GM18867 (cell line): ENCODE measurements around the gene KCNMB1.
"Not testable (repeated sequence)": the region's sequence is repeated elsewhere in the genome, so short reads cannot be mapped to it uniquely, and the experiment has no call there.

Experiments
- ATAC-seq: cut with Tn5 transposase; IDR thresholded peaks from one replicate; pipeline ENCODE4 v1.9.1; 2021; ENCODE audit warnings: mild to moderate bottlenecking, moderate library complexity; ENCODE audit not compliant: unreplicated experiment

The KCNMB1 gene

DNA sequence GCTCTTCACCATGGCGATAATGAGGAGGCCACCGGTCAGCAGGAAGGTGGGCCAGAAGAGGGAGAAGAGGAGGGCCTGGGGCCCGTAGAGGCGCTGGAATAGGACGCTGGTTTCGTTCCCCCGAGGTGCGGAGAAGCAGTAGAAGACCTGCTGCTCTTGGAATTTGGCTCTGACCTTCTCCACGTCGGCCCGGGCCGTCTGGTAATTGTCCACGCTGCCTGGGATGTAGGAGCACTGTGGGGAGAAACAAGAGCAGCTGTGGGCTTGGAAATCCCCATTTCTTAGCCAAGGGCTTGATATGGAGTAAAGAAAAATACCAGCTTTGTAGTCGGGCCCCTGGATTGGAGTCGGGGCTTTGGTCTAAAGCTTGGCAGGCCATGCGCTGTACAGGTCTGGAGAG is 10.4 kb downstream of the KCNMB1 start:
- no peak for ATAC-seq

DNA sequence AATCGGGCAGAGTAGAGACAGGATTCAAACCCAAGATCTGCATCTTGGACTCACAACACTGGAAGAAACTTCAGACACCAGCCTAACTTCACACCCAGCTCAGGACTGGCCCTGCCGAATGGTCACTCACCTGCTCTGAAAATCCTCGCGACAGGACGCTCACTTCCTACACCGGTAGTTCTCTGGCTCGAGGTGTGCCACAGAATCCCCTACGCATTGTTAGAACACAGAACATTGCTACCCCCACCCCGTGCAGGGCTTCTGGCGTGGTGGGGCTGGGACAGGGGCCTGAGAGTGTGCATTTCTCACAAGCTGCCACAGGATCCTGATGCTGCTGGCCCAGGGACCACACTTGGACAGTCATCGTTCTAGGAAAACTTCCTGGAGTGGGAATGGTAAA is 12.1 kb downstream of the KCNMB1 start:
- ATAC-seq = no peak

DNA sequence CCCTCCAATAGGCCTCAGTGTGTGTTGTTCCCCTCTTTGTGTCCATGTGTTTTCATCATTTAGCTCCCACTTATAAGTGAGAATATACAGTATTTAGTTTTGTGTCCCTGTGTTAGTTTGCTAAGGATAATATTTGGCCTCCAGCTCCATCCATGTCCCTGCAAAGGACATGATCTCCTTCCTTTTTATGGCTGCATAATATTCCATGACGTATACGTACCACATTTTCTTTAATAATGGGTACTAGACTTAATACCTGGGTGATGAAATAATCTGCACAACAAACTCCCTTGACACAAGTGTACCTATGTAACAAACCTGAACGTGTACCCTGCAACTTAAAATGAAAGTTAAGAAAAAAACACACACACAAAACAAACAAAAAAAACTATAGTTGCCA is 12.6 kb downstream of the KCNMB1 start:
- not testable (repeated sequence) for ATAC-seq

DNA sequence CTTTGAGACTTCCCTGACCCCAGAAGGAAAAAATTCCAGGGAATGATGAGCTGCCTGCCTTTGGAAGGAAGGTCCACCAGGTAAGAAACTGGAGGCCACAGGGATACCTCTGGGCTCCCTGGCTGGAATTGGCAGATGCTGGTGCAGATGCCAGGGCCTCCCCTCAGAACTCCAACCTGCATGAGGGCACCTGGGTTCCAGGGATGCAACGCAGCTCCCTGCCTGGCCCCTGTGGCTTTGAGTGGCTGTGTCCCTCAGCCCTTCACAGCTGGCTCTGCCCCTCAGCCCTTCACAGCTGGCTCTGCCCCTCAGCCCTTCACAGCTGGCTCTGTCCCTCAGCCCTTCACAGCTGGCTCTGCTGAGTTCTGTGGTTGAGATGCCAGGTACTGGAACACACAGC is 13.9 kb downstream of the KCNMB1 start:
- ATAC-seq = no peak

DNA sequence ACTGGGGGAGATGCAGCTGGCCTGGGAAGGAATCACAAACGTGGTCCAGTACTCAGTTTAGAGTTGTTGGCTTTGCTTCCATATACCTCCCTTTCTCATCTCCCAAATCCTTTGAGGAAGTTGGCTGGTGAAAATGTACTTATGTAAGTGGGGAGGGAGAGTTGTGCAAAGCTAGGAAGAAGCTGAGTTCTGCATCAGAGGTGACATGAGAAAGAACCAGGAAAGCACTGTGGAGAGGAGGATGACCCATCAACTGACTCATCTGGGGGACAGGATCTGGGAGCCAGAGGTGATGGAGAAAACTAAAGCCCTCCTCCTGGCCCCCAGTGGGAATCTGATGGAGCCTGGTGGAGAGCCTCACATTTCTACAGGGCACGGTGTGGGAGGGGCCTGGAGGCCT is 16.2 kb downstream of the KCNMB1 start:
- ATAC-seq = no peak

DNA sequence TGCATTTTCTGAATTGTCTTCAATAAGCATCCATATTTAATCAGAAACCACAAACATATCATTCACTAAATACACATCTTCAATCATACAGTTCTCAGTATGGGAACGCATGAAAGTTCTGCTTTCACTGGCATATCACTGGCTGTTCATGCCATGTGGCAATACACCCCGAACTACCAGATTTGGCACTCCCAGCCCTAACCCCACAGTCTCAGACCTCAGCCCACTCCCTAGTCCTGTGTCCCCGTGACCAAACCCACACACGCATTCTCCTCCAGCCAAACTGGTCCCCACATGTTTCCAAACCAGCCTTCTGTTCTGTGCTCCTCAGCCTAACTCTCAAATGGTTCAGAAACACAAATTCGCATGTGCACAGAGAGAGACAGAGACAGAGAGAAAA is 20.6 kb downstream of the KCNMB1 start:
- no peak for ATAC-seq

DNA sequence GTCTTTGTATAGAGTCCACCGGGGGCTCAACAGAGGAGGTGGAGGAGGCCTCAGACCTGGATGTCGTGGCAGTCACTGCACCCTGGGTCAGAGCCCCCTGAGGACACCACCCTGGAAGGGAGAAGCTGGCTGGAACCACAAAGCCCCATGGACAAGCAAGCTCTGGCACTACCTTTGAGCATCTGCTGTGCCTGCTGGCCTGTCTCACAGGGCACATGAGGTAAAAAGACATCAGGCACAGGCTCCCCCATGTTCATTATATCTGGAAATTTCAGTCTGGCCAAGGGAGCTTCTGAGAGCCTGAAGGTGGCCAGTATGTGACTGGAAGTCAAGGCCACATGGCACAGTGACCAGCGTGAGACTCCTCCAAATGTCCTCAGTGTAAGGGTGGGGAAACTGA is 22.9 kb downstream of the KCNMB1 start:
- no peak for ATAC-seq

DNA sequence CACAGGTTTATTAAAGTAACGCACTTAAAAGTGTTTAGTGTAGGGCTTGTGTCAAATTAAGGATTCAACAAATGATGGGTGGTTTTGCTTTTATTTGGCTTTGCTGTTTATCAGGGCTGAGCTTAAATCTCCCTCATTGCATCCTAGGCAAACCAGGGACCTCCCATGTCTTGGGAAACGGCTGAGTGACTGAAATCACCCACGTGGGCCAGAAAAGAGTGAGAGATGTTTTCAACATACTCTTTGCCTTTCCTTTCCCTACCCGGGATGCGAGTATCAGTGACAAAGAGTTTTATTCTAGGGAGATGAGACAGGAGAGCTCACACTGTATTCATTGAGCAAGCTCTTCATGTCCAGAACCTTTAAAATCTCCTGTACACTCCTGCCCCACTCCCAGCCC is 23.3 kb downstream of the KCNMB1 start:
- ATAC-seq = no peak

DNA sequence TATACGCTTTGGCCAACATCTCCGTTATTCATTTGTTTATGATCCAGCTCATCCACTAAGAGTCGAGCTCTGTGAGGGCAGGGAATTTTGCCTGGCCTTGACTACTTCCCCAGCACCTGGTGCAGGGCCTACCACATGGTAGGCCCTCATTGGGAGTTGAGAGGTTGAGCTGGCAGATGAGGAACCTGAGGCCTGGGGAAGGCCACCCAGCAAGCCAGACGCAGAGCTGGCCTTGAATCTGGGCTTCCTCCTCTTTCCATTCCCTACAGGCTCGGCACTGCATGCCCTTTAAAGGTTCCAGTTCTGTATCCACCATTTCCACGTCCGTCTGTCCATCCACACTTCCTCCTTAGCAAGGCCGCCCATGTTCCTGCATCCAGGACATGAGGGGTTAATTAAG is 24.2 kb downstream of the KCNMB1 start:
- ATAC-seq = no peak

DNA sequence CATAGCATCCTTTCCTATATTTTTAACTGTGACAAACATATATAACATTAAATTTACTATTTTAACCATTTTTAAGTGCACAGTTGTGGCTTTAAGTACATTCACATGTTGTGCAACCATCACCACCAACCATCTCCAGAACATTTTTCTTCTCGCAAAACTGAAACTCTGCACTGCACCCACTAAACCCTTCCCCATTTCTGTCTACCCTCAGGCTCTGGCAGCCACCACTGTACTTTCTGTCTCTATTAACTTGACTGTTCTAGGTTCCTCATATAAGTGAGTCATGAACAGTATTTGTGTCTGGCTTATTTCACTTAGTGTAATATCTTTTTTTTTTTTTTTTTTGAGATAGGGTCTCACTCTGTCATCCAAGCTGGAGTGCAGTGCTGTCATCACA is 25.5 kb downstream of the KCNMB1 start:
- no peak for ATAC-seq

DNA sequence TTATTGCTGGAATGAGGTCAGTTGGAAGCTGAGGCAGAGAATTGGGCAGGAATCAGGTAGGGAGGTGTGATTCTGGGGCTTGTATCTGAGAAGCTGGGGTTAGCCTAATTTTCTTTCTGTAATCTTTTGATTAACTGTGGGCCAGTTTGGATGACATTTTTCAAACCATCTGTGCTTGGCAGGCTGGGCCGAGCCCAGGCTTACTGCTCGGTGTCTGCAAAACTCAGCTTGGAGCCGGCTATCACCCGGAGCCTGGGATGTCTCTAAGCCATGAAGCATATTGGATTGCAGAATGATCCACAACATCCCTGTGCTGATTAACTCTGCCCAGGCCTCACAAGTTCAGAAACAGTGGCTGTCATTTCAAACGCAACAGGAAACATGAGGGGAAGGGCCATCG is 26.5 kb downstream of the KCNMB1 start:
- ATAC-seq = no peak

DNA sequence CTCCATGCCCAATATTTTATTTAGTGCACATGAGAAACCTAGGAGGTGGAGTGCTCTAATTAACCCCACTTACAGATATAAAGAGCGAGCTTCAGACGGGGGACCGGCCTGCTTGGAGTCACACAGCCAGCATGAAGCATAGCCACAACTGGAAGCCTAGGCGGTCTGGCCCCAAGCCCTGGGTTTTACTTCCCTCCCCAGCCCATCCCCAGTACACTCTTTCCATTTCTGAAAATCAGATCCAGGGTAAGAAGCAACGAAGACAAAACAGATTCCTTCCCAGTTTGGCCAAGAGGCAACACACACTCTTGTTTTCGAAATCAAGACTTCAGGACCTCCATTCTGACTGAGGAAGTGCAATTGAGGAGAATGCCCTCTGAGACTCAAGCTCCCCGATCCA is 27.1 kb downstream of the KCNMB1 start:
- no peak for ATAC-seq

DNA sequence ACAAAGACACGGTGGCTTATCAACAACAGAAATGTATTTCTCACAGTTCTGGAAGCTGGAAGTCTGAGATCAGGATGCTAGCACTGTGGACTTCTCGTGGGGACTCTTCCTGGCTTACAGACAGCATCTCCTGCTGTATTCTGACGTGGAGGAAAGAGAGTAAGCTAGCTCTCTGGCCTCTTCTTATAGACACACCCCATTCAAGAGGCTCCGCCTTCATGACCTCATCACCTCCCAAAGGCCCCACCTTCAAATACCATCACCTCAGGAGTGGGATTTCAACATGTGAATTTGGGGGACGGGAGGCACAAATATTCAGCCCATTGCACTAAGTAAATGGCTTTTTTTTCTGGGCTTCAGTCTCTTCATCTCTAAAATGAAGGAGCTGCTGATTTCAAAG is 27.6 kb downstream of the KCNMB1 start:
- ATAC-seq = no peak

DNA sequence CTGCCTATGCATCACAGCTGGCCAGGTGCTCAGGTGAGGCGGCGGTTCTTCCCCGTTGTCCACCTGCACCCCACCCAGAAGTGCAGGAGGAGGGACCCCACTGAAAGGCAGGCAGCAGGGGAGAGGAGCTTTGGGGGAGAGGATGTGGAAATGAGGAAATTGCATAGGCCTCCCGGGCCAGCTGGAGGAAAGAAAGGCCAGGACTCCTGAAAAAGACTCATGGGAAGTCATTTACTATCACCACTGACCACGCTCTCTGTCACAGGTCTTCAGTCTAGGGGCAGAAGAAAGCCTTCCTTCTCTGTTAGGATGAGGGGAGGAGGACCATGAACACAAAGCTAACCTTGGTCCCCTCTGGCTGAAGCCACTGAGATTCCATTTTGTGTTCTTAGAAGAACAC is 28.1 kb downstream of the KCNMB1 start:
- ATAC-seq = no peak

DNA sequence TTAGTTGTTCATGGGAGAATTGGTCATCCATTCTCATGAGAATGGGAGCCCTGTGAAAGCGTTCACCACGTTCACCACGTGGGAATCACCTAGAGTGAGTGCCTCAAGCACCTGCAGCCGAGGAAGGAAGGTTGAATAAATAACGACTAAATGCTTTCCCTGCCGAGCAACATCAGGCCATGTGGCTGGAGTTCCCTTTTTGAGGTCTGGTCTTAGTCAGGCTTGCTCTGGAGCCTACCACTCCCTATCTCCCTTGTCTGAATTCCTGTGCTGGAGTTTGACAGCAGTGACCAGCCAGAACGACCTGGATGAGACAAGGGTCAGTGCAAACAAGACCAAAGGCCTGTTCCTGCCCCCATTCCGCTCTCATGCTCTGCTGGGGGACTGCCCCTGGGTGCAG is 28.5 kb downstream of the KCNMB1 start:
- no peak for ATAC-seq

DNA sequence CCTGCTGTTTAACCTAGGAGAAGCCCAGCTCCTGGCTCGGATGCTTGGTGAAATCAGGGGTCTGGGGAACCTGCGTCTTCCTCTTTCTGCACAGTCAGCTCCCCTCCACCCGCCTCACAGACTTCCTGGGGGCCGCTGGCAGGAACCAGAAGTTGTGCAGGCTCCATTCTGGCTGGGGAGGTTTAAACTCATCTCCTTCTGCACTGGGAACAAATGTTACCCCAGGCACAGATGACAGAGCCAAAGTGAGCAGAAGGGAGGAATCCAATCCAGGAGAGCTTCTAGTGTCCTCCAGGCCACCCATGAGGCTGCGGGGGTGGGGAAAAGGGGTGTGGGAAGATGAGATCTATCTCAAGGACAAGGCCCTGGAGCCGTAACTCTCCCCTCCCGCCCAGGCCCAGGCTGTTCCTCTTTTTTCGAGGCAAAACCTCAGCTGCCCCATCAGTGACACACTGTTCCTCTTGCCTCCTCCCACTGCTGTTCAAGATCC is 31.2 kb downstream of the KCNMB1 start:
- no peak for ATAC-seq

DNA sequence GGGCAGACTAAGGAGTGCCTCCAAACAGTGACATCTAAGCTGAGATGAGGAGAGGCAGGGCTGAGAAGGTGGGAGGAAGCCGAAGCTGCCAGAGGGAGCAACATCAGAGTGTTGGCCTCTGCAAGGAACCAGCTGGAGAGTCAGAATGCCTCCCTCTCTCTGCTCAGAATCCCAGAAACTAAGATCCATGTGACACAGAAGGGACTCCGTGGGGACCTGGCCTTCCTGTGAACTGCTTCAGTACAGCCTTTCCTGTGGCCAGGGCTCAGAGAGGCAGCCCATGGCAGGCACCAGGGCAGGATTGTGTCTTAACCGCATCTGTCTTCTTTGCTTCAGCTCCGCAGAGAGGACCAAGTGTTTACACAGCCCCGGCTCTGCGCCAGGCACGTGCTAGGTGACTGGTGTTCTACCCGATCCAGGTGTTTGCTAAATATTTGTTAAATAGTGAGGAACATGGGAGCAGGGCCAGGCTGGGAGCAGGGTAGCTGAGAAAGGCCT is 33.5 kb downstream of the KCNMB1 start:
- no peak for ATAC-seq

DNA sequence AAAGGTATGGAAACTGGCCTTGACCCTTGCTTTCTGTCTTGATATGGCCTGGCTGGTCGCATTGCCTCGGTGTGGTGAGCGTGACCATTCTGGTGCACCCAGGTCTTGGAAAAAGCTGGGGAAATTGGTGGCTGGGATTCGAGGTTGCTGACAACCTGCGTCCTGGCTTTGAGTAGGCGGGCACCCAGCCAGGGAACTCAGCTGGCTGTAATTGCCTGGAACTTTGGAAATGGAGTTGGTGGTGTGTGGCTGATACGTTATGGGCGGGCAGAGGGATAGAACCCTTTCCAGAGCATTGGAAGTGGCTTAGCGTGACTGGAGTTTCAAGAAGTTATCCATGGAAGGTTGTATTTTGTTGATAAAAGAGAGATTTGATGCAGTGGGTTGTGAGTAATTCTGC is 35.2 kb downstream of the KCNMB1 start:
- no peak for ATAC-seq

DNA sequence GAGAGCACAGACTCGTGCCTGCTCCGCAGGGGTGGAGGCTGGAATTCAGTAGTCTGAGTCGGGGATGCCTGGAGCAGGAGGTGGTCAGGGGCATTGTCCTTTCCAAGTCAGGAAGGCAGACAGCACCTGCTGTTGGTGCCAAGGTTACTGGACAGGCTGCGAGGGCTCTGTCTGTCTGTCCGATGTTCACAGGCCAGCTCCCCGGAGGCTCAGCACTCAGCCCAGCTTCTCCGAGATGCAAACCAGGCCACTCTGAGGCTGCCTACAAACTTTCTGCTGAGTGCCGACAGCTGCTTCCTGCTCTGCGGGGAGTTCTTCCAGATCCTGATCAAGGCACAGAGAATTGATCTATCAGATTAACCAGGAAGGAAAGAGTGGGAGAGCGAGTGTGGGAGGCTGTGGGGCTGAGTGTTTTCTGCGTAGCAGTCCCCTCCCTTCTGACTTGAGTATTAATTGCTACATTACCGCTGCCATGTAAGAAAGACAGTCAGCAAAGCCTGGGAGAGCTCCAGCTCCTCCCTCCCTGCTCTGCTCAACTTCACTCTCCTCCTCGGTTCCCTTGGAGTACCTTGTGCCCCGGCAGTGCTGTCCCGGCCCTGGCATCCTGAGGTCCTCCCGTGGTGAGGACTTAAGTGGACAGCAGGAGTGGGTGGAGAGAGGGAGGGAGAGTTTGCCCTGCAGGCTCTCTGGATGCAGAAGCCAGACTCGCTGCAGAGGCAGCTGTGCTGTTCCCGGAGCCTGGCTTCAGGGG is 36.0 kb downstream of the KCNMB1 start:
- ATAC-seq = no peak

DNA sequence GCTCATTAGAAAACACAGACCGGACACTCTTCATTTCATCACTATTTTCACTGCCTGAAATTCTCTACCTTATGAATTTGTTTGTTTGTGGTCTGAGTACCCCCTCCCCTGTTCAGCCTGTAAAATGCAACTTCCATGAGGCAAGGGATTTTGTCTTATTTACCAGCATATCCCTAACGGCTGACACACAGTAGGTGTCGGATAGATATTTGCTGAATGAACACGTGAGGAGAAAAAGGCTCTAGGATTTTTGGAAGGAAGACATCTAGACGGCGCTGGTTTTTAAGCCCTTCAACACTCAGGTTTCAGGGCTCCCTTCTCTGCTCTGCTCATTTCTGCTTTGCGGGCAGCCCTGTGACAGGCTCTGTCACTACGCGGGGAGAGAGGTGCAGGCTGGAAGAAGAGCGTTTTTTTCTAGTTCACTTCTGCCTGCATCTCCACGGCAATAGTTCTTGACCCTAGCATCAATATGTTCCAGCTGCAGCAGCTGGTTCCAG is 41.0 kb downstream of the KCNMB1 start:
- no peak for ATAC-seq

DNA sequence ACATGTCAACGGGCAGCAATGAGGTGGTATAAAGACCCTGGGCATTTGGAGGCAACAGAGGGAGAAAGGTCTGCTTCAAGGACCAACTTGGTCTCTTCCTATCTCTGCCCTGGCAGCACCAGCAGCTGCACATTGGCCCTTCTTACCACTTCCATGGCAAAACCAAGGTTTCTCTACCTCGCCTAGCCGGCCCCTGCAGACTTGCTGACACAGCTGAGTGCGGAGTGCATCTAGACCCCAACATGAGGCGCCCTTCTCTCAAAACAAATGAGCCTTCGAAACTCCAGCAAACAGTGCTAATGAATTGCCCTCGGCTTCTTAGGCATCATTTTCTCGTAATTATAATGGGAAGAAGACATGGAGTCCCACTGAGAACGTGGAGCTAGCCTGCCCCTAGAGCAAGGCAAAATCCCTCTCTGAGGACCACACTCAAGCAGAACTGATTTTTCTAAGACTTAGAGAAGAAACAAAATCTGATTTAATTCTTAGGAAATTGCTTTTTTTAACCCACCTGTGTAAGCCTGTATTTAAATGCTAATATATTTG is 42.1 kb downstream of the KCNMB1 start:
- no peak for ATAC-seq

DNA sequence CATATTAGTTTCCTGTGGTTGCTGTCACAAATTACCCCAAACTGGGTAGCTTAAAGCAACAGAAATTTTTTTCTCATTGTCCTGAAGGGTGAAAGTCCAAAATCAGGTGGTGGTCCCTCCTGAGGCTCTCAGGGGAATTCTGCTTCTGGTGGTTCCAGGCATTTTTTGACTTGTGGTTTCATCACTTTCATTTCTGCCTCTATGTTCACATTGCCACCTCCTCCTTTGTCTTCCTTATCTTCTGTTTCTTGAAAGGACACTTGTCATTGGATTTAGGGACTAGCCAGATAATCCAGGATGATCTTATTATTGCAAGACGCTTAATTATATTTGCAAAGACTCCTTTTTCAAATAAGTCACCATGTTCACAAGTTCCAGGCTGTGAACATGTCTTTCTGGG is 43.2 kb downstream of the KCNMB1 start:
- ATAC-seq = no peak

DNA sequence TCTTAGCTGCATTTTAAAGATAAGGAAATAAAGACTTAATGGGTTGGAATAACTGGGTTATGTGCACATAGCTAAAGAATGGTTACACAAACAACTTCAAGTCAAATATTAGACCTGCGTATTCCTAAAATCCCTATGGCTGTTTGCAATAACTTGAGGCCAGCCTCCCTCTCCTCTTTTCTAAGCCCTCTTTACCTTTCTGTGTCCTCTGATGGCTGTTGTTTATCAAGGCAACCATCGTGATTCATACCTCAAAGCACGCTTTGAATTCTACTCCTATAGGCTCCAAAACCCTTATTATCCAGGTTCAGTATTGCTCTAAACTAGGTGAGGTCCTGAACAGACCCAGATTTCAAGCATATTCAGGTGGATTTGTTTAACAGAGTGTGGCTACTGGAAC is 46.0 kb downstream of the KCNMB1 start:
- no peak for ATAC-seq
